Effector memory CD8-positive, alpha-beta T cell (primary cell): ENCODE results near the gene MSTN.
A peak's percentile ranks its signal among the peaks of the same experiment; 100 is the strongest.
"Not testable (repeated sequence)": the region's sequence is repeated elsewhere in the genome, so short reads cannot be mapped to it uniquely, and the experiment has no call there.

ENCODE experiments used
- ATAC-seq: fragments of 150-1000 bp; cut with Tn5 transposase; replicated peaks from 2 replicates; pipeline ENCODE4 v1.10.0; 2021; ENCODE audit warnings: mild to moderate bottlenecking, moderate library complexity
- DNase-seq, 3 experiments: peaks; one replicate each; pipeline ENCODE4 v3.0.0; 2021
- H3K27ac Mint-ChIP-seq, 2 donors: one replicate each; pipeline ENCODE4 v1.8.0; 2022; ENCODE audit warnings: mild to moderate bottlenecking in 2 of 2, mixed read lengths in 2 of 2, moderate library complexity in 2 of 2
- H3K27me3 Mint-ChIP-seq, 2 donors: one replicate each; pipeline ENCODE4 v1.8.0; 2022; ENCODE audit warnings: mixed read lengths in 2 of 2
- H3K36me3 Mint-ChIP-seq: one replicate; pipeline ENCODE4 v1.8.0; 2022; ENCODE audit warnings: mild to moderate bottlenecking, moderate library complexity, mixed read lengths; ENCODE audit not compliant: insufficient read depth
- H3K4me1 Mint-ChIP-seq, 2 donors: one replicate each; pipeline ENCODE4 v1.8.0; 2022; ENCODE audit warnings: low read depth in 2 of 2, mixed read lengths in 2 of 2
- H3K4me3 Mint-ChIP-seq, 2 donors: one replicate each; pipeline ENCODE4 v1.8.0; 2022; ENCODE audit warnings: mild to moderate bottlenecking in 2 of 2, mixed read lengths in 2 of 2, moderate library complexity in 2 of 2
- H3K9me3 Mint-ChIP-seq, 2 donors: one replicate each; pipeline ENCODE4 v1.8.0; 2022; ENCODE audit warnings: mixed read lengths in 2 of 2

MSTN gene

DNA sequence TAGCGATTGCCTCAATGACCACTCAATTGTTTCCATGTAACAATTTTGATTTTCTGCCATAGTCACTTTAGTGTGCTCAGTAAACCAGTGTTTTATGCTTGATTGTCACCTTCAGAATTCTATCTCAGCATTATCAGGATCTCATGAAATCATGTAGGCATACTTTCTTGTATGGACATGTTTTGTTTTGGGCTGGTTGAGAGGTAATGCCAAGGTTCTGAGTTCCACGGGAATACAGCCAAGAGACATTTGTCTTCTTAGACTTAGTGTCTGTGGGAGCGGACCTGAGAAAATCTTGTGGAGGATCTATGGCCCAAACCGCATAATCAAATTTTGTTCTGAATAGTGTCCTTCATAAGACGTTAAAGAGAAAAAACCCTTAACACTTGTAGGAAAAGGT lies 10.2 kb downstream of the MSTN start:
- Mint-ChIP-seq H3K36me3 (no peaks in the 10 kb centered on the region), H3K4me1 (no peaks in the 10 kb centered on the region), H3K9me3 (no peaks in the 10 kb centered on the region), H3K27me3 (peaks cover 6 to 11% of the 10 kb centered on the region in 2 donors), H3K4me3 (no peak overlapping the region), H3K27ac (no peak overlapping the region)
- ATAC-seq, result no peak
- DNase-seq, result no peak

DNA sequence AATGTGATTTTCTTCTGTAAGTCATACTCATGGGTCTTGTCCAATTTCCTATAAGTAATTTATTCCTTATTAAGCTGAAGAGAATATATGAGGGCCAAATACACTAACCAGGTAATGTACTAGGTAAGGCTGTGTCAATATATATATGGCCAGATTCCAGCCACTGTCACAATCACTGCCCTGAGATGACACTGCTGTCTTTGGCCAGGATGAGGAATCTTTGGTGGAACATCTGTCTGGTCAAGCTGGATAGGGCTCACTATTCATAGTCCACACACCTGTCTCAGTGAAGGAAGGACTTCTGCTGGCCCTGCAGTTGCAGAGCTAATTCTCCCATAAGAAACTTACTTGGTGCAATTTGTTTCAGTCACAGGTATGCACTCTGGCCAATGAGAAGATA lies 11.3 kb downstream of the MSTN start:
- Mint-ChIP-seq H3K27me3 (peaks cover 11 to 17% of the 10 kb centered on the region in 2 donors), H3K4me3 (no peak overlapping the region), H3K9me3 (no peaks in the 10 kb centered on the region), H3K36me3 (no peaks in the 10 kb centered on the region), H3K4me1 (no peaks in the 10 kb centered on the region), H3K27ac (no peak overlapping the region)
- ATAC-seq, result no peak
- DNase-seq, result no peak

DNA sequence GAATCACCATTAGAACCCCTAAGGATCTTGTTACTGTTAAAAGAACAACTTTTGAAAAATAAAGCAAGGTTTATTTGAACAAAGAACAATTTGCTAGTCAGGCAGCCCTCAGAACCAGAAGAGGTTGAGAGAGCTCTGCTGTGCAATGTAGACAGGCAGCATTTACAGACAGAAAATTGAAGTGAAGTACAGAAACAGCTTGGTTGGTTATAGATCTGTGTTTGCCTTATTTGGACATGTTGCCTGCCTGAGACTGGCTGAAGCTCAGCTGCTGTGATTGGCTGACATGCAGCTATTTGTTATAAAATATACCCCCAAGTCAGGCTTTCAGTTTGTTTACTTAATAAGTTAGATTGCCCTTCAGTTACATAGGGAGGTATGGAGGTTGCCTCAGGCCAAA lies 12.5 kb downstream of the MSTN start:
- Mint-ChIP-seq H3K36me3 (no peaks in the 10 kb centered on the region), H3K27ac (no peak overlapping the region), H3K27me3 (peaks cover 16 to 17% of the 10 kb centered on the region in 2 donors), H3K4me1 (no peaks in the 10 kb centered on the region), H3K9me3 (no peaks in the 10 kb centered on the region), H3K4me3 (no peak overlapping the region)
- no peak for ATAC-seq
- DNase-seq, result no peak

DNA sequence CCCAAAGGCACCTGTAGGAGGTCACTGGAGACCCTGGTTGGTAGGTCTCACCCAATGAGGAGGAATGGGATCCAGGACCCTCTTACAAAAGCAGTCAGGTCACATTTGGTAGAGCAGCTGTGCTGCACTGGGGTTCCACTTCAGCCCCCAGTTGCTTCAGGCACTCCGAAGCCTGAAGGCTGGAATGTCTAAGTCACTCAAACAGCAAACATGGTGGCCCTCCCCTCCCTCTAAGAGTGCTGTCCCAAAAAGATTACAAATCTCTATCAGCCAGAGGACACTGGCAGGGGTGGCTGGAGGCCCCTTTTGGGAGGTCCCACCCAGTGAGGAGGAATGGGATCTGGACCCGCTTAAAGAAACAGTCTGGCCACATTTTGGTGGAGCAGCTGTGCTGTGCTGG lies 17.7 kb downstream of the MSTN start:
- ATAC-seq (no peak), DNase-seq (no peak)
- Mint-ChIP-seq H3K36me3 (no peaks in the 10 kb centered on the region), H3K9me3 (no peaks in the 10 kb centered on the region), H3K4me3 (no peak overlapping the region), H3K4me1 (no peaks in the 10 kb centered on the region), H3K27me3 (peaks cover 55 to 56% of the 10 kb centered on the region in 2 donors), H3K27ac (no peak overlapping the region)

DNA sequence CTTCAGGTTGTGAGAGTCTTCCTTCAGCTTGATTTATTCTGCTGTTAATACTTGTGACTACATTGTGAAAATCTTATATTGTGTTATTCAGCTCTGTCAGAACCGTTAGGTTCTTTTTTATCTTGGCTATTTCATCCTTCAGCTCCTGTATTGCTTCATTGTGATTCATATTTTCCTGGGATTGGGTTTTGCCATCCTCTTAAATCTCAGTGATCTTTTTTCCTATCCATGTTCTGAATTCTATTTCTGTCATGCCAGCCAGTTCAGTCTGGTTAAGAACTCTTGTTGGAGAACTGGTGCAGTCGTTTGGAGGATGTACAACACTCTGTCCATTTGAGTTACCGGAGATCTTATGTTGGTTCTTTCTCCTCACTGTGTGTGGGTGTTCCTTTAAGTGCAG lies 19.1 kb downstream of the MSTN start:
- DNase-seq (no peak), ATAC-seq (no peak)
- Mint-ChIP-seq H3K9me3 (no peaks in the 10 kb centered on the region), H3K4me3 (no peak overlapping the region), H3K36me3 (no peaks in the 10 kb centered on the region), H3K4me1 (no peaks in the 10 kb centered on the region), H3K27me3 (peaks cover 60 to 65% of the 10 kb centered on the region in 2 donors), H3K27ac (no peak overlapping the region)

DNA sequence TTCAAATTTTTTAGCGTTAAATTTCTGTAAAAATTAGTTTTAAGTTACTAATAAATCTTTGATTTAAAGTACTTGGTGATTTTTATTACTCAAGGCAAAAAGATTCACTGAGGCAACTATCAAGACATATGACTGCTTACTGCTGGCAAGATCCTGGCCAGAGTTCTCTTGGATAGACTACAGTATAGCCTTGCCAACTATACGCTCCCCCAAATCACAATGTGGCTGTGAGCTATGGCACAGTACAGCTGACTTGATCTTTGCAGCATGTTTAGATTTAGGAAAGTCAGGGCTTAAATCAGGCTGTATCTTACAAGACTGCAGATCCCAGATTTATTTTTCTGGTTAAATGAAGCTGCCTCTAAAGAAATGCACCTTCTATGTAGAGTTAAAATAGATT lies 26.5 kb downstream of the MSTN start:
- Mint-ChIP-seq H3K4me3 (no peak overlapping the region), H3K27me3 (peaks cover 17 to 40% of the 10 kb centered on the region in 2 donors), H3K36me3 (no peaks in the 10 kb centered on the region), H3K9me3 (no peaks in the 10 kb centered on the region), H3K27ac (no peak overlapping the region), H3K4me1 (no peaks in the 10 kb centered on the region)
- ATAC-seq (no peak), DNase-seq (no peak)

DNA sequence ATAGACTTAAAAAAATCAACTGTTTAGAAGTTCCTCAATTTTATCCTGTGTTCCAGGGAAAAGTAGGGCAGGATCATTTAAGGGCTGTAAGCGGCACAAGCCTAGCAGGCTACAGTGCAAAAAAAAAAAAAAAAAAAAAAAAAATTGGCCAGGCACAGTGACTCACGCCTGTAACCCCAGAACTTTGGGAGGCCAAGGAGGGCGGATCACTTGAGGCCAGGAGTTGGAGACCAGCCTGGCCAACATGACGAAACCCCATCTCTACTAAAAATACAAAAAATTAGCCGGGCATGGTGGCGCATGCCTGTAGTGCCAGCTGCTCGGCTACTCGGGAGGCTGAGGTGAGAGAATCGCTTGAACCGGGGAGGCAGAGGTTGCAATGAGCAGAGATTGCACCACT lies 28.1 kb downstream of the MSTN start:
- H3K27me3 Mint-ChIP-seq, result peaks cover 23 to 34% of the 10 kb centered on the region in 2 donors
- H3K36me3 Mint-ChIP-seq, DNase-seq, H3K27ac Mint-ChIP-seq, ATAC-seq, H3K4me3 Mint-ChIP-seq, H3K9me3 Mint-ChIP-seq, H3K4me1 Mint-ChIP-seq: not testable (repeated sequence)

DNA sequence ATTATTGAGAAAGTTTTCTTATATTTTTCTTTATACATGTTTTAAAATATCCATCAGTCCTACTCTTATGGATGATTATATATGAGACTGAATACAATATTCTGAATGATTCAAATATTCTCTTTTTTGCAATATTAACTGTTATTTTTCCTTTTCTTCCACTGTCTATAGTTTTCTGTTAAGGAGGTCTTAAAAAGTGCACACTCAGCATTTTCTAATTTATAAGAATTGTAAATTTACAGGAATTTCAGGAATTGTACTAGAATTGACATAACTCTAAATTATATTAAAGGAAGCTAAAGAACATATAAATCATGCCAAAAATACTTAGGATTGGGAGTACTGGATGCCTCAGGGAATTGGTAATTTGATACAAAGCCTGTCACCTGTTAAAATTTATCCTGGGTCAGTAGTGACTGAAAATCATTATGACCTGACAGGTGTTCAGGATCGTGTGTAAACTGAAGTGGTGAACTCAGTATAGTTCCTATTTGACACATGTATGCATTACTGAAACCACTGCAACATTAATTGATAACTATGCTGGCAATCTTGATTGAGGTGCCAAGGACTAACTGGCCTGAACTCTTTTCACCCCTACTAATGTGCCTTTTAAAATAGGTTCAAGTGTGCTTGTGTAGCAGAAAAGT lies 30.4 kb downstream of the MSTN start:
- ATAC-seq, result no peak
- DNase-seq, result no peak
- H3K9me3 Mint-ChIP-seq, result no peaks in the 10 kb centered on the region
- no peak overlapping the region for H3K27ac Mint-ChIP-seq
- peaks cover 22 to 30% of the 10 kb centered on the region in 2 donors for H3K27me3 Mint-ChIP-seq
- no peak overlapping the region for H3K4me3 Mint-ChIP-seq
- no peaks in the 10 kb centered on the region for H3K4me1 Mint-ChIP-seq
- no peaks in the 10 kb centered on the region for H3K36me3 Mint-ChIP-seq

DNA sequence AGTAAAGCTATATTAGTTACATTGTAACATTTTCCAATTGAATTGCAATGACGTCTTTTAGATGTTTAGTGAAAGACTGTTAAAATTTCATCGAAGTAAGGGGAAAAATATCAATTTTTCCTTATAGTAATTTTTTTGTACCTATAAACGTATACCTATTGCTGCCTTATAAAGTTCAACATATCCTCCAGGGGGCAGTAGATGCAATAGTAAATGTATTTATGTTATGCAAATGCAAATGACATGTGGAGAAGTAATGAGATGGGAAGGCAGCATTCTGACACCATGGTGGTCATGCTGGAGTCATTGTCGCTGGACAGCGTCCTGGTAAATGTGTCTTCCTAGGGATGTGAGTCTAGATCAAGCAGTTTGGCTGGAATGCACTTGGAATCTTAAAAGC lies 38.7 kb downstream of the MSTN start:
- H3K27me3 Mint-ChIP-seq, result peaks cover 19 to 31% of the 10 kb centered on the region in 2 donors
- no peak overlapping the region for H3K4me3 Mint-ChIP-seq
- DNase-seq, result peak in 2 of 3 experiments; percentile 4 to 7
- H3K9me3 Mint-ChIP-seq, result no peaks in the 10 kb centered on the region
- ATAC-seq, result peak; percentile 43
- no peaks in the 10 kb centered on the region for H3K4me1 Mint-ChIP-seq
- no peak overlapping the region for H3K27ac Mint-ChIP-seq
- no peaks in the 10 kb centered on the region for H3K36me3 Mint-ChIP-seq

DNA sequence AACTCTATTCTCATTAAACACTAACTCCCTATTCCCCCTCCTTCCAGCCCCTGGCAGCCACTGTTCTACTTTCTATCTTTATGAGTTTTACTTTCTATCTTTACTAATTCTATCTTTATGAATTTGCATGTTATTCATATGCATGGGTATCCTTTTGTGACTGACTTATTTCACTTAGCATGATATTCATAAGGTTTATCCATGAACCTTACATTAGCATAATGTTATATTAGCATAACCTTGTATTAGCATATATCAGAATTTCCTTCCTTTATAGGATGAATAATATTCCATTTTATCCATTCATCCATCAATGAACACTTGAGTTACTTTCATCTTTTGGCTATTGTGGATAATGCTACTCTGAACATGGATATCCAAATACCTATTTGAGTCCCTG lies 41.8 kb downstream of the MSTN start:
- no peak for DNase-seq
- Mint-ChIP-seq H3K27me3 (peaks cover 24 to 30% of the 10 kb centered on the region in 2 donors), H3K4me1 (no peaks in the 10 kb centered on the region), H3K36me3 (no peaks in the 10 kb centered on the region), H3K4me3 (no peak overlapping the region), H3K27ac (no peak overlapping the region), H3K9me3 (peaks cover 7 to 8% of the 10 kb centered on the region in 2 donors)
- ATAC-seq, result no peak

DNA sequence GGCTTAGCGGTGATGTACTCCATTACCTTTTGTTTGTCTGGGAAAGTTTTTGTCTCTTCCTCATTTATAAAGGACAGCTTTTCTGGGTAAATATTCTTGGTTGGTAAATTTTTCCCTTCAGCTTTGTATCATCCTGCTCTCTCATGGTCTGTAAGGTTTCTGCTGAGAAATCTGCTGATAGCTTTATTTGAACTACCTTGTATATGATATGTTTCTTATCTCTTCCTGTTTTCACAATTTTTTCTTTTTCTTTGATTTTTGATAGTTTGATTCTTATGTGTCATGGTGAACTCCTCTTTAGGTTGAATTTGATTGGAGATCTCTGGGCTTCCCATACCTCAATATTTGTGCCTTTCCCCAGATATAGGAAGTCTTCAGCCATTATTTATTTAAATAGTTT lies 44.7 kb downstream of the MSTN start:
- H3K27ac Mint-ChIP-seq, result no peak overlapping the region
- H3K9me3 Mint-ChIP-seq, result peaks cover 8 to 10% of the 10 kb centered on the region in 2 donors
- no peak for ATAC-seq
- no peak overlapping the region for H3K4me3 Mint-ChIP-seq
- no peaks in the 10 kb centered on the region for H3K36me3 Mint-ChIP-seq
- no peak for DNase-seq
- peaks cover 31 to 36% of the 10 kb centered on the region in 2 donors for H3K27me3 Mint-ChIP-seq
- H3K4me1 Mint-ChIP-seq, result no peaks in the 10 kb centered on the region

DNA sequence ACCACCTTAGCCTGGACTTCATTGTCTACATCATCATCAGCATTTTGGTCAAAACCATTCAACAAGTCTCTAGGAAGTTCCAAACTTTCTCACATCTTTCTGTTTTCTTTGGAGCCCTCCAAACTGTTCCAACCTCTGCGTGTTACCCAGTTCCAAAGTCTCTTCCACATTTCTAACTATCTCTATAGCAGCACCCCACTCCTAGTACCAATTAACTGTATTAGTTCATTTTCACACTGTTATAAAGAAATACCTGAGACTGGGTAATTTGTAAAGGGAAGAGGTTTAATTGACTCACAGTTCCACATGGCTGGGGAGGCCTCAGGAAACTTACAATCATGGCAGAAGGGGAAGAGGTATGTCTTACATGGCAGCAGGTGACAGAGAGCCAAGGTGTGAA lies 46.6 kb downstream of the MSTN start:
- not testable (repeated sequence) for H3K9me3 Mint-ChIP-seq, H3K27ac Mint-ChIP-seq, H3K36me3 Mint-ChIP-seq

More for the DNA sequence above, 46.6 kb downstream of the MSTN start:
- not testable (repeated sequence) for H3K4me1 Mint-ChIP-seq, ATAC-seq, DNase-seq, H3K4me3 Mint-ChIP-seq
- peaks cover 24 to 27% of the 10 kb centered on the region in 2 donors for H3K27me3 Mint-ChIP-seq
